HG03095 (cell line): ENCODE data around the gene ALAS1.

Experiments
- ATAC-seq: cut with Tn5 transposase; IDR thresholded peaks from one replicate; pipeline ENCODE4 v1.9.1; 2021; ENCODE audit warnings: moderate library complexity; ENCODE audit not compliant: unreplicated experiment

The ALAS1 gene

DNA sequence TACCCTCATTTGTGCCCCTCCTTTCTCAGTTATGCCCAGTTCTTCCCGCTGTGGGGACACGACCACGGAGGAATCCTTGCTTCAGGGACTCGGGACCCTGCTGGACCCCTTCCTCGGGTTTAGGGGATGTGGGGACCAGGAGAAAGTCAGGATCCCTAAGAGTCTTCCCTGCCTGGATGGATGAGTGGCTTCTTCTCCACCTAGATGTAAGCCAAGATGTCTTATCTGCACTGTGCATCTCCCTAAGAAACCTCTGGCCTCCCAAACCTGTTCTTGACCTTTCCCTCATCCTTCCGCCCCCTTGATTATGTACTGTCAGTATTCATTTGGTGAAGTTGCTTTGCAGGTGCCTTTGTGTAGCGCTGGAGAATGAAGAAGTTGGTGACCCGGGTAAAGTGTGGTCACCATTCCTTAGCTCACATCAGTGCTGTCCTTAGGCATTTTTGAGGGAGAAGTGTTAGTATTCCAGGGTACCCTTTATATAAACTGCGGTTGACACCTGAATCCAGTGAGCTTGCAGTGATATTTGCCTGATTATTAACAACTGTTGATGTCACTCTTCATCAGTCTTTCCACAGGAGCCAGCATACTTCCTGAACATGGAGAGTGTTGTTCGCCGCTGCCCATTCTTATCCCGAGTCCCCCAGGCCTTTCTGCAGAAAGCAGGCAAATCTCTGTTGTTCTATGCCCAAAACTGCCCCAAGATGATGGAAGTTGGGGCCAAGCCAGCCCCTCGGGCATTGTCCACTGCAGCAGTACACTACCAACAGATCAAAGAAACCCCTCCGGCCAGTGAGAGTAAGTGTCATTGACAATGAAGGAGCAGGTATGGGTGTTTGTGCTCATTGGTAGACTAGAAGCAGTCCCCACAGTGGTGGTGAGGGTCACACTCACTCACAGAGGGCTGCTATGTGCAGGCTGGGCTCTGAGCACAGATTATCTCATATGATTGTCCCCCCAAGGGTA lies 966 bp downstream of the ALAS1 start:
- ATAC-seq, result no peak

DNA sequence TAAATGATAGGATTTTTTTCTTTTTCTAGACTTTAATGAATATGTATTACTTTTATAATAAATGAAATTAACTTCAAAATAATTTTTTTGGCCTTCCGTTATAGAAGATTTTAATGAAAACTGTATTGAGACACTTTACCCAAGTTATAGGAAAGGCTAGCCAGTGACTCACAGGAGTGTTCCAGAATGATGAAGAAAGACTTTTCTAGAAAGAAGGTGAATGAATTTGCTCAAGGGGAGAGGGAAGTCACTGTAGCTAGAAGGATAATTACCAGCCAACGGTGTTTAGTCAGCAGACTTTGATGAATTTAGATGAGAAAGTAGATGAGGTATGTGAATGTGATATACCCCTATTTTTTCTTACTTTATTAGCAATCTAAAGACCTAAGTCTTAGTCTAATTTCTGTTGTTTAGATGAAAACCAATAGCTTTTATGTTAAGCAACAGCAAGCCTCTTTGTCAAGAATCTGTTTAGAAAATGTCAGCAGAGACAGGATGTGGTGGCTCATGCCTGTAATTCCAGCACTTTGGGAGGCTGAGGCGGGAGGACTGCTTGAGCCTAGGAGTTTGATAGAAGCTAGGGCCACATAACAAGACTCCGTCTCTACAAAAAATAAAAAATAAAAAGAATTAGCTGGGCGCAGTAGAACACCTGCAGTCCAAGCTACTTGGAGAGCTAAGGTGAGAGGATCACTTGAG lies 3.2 kb downstream of the ALAS1 start:
- ATAC-seq, result no peak

DNA sequence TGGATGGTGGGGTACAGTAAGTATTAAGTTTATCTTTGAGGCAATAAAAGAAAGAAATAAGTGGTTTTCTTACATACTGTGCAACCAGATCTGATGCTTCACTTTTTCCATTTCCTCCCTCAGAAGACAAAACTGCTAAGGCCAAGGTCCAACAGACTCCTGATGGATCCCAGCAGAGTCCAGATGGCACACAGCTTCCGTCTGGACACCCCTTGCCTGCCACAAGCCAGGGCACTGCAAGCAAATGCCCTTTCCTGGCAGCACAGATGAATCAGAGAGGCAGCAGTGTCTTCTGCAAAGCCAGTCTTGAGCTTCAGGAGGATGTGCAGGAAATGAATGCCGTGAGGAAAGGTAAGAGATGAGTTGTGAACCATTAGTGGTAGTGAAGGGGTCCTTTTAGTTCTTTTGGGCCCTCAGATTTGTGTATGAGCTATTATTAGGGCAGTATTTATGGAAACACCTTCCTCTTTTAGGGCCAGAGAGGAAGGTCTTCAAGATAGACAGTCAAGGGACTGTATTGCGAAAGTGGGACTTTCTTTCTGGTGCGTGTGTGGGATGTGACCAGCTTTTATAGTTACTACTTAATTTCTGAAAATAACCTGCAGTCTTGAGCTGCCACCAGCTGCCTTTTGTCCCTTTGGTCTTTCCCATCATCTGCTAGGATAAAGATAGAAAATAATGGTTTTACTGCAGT lies 4.6 kb downstream of the ALAS1 start:
- ATAC-seq, result no peak

DNA sequence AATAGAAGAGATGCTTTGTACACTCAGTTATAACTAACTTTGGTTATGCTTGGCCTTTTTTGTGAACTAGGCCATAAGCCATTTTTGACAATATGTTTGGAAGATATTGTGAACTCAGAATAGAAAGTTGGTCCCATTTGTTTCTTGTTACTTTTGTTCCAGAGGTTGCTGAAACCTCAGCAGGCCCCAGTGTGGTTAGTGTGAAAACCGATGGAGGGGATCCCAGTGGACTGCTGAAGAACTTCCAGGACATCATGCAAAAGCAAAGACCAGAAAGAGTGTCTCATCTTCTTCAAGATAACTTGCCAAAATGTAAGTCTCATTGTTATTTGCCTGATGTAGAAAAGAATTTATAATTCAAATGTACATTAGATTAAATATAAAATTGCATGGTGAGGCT lies 5.7 kb downstream of the ALAS1 start:
- ATAC-seq, result no peak

DNA sequence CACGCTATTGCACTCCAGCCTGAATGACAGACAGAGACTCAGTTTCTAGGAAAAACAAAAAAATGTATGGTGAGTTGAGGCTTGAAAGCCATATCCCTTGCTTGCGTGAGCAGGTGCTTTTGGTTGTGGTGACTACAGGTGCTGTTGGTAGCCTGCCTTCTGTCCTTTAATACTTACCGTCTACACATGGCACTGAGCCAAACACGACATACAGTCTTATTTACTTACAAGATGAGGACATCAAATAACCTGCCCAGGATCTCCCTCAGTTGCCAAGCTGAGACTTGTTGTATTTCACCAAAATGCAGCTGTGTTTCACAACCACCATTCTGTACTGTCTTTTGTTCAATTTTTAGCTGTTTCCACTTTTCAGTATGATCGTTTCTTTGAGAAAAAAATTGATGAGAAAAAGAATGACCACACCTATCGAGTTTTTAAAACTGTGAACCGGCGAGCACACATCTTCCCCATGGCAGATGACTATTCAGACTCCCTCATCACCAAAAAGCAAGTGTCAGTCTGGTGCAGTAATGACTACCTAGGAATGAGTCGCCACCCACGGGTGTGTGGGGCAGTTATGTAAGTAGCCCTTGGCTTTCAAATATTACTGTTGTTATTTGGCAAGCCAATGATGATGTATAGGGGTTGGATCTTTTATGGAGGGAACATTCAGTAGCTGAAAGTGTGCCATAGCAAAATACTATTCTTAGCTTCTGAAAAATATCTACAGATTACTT lies 6.5 kb downstream of the ALAS1 start:
- ATAC-seq, result no peak

DNA sequence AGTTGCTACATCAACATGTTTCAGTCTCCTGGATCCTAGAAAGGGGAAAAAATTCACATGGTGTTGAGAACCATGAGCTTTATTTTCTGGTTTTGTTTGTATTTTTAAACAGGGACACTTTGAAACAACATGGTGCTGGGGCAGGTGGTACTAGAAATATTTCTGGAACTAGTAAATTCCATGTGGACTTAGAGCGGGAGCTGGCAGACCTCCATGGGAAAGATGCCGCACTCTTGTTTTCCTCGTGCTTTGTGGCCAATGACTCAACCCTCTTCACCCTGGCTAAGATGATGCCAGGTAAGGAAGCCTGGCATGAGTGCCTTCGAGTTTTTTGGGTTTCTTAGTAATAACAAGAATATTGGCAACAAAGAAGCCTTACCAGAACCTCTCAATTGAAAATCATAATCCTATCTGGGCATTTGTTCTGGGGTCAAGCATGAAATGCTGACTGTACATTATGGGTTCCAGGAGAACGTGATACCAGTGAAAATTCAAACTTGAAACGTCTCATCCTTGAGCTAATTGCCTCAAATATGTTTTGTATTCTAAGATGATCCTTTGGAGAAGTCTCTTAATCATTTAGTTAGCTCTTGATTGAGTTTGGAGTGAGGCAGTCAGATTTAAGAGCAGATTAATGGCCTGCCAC lies 7.9 kb downstream of the ALAS1 start:
- no peak for ATAC-seq

DNA sequence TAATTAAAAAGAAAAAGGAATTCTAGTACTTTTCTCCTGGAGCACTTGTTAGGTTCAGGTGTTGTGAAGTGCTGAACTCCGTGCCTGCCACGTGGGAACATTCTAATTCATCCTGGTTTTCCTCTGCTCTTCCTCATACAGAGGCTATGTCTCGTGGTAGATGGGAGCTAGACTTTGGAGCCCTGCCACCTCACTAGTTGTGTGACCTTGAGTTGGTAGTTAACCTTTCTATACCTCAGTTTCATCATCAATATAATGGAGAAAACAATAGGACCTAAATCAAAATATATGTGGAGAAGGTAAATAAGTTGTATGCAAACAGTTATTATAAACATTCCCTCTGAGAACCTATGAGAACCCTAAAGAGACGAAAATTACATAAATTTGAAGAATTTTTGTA lies 10.6 kb downstream of the ALAS1 start:
- no peak for ATAC-seq

DNA sequence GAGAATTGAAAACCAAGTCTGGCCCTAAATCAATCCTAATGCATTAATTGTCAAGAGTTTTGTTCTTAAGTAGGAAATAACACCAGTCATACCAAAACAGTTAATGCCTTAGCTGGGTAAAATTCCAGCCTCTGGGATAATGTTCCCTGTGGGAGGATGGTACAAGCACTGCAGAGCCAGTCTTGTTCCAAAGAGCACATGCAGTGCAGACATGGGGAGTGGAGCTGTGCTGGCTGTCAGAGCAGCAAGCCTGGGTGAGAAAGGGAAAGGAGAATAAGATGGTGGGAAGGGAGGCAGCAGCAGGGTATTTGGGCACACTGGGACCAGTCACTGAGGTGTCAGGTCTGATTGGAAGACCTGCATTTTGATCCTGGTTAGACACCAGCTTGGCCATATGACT lies 12.1 kb downstream of the ALAS1 start:
- no peak for ATAC-seq

DNA sequence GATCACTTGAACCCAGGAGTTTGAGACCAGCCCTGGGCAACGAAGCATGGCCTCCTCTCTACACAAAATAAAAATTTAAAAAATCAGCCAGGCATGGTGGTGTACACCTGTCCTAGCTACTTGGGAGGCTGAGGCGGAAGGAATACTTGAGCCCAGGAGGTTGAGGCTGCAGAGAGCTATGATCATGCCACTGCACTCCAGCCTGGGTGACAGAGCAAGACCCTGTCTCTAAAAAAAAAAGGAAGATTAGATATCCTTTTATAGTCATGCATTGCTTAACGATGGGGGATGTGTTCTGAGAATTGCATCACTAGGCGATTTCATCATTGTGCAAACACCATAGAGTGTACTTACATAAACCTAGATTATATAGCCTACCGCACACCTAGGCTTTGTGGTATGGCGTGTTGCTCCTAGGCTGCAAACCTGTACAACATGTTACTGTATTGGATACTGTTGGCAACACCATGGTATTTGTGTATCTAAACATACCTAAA lies 12.6 kb downstream of the ALAS1 start:
- no peak for ATAC-seq

DNA sequence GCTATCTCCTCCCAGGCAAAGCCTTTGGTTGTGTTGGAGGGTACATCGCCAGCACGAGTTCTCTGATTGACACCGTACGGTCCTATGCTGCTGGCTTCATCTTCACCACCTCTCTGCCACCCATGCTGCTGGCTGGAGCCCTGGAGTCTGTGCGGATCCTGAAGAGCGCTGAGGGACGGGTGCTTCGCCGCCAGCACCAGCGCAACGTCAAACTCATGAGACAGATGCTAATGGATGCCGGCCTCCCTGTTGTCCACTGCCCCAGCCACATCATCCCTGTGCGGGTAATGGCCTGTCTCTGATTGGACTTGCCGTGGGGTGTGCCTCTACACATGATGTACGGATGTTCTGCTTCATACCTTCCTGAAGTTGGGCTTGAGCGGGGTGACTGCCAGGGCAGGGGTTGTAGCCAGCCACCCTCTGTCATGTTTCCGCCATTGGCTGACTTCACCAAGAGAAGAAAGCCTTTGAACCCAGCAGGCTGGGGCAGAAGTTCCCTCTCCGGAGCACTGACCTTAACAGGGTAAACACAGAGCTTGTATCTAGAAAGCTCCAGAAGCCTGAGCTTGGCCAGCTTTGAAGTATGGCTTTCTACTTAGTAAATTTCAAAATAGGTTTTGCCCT lies 13.4 kb downstream of the ALAS1 start:
- no peak for ATAC-seq

DNA sequence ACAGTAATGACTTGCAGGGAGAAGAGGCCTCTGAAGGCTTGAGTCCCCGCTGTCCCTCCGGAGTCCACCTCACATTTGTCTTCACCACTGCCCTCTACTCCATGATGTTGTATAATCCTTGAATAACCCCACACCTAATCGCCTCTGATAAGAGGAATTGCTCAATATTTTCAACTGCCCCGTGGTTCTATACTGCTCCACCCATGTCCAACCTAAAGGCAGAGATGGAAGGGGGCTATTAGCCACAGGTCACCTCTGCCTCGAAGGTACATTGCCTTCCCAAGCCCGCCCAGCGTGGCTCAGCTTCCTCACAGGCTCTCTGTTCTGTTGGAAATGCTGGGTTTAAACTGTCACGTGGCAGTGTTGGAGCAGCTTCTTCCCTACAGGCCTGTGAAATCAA lies 15.0 kb downstream of the ALAS1 start:
- no peak for ATAC-seq

DNA sequence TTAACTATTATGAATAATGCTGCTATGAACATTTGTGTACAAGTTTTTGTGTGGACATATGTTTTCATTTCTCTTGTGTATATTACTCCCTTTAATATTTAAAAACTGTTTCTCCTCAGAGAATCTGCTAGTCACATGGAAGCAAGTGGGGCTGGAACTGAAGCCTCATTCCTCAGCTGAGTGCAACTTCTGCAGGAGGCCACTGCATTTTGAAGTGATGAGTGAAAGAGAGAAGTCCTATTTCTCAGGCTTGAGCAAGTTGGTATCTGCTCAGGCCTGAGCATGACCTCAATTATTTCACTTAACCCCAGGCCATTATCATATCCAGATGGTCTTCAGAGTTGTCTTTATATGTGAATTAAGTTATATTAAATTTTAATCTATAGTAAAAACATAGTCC lies 15.9 kb downstream of the ALAS1 start:
- ATAC-seq, result no peak

DNA sequence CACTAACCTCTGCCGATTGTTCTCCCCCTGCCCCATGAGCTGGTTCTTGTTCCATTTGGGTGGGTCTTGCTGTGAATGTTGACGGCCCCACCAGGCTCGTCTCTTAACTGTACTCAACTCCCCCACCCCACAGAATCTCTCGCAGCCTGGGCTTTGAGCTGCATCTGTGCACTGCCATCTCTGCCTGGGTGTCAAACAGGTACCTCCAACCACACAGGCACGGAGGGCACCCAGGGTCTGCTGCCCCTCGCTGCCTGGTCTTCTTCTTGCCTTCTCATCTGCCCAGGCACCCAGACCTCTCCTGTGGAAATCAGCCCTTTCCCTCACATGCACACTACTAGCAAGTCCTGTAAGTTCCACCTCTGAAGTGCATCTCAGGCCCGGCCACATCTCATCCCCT lies 17.4 kb downstream of the ALAS1 start:
- ATAC-seq, result no peak

DNA sequence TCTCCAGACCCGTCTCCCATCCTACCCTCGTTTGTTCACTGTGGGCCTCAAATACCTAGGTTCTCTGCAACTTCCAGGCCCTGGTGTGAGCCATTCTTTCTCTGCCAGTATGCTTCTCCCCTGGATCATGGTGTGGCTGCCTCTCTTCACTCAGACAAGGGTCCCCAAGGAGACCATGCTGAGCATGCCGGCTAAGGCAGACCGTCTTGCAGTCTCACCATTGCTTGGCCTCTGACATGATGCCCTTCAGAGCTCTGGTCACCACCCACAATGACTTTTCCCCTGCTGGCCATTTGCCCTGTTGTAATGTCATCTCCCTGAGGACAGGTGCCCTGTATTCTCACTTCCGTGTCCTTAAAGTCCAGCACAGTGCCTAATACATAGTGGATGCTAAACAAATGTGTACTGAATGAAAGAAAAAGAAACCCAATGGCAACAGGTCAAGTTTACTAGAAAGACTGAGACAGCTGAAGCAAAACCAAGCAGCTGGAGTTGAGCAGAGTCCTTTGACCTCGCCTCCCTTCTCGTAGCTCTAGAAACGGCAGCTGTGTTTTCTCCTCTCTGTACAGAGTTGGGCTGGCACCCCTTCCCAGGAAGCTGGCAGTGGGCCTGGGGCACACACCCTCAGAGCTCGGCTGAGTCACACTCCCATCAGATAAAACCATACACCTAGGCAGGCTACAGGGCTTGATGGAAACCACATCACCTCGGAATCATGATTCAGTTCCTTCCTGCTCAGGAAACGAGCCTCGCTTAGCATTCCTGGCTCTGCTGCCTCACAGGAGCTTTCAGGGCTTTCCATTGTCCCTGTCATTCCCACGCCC lies 18.8 kb downstream of the ALAS1 start:
- no peak for ATAC-seq

DNA sequence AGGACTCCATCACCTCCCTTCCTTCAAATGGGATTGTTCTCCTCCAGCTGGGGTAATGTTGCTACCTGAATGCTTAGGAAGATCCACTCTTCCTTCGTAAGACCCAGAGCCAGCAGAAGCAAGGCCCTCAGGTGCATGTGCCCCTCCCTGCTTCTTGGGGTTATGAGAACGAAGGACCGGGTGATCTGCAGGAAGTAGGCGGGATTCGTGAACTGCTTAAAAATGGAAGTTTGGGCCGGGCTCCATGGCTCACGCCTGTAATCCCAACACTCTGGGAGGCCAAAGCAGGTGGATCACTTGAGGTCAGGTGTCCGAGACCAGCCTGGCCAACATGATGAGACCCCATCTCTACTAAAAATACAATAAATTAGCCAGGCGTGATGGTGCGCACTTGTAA lies 19.4 kb downstream of the ALAS1 start:
- no peak for ATAC-seq

DNA sequence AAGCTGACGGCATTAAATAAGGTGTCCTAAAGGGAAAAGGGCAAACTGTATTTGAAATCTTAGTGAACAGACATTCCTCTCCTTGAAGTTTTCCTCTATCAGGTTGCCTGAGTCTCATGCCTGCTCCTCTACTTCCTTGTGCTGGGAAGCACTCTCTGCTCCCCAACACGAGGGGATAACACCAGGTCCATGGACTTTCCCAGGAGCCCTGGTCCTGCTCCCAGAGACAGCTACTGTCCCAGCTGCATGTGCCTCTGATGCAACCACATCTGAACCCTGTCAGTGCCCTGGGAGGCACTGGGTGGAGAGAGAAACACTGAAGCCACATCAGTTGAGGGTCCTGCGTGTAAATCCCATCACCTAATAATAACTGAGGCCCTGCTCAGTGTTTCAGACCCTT lies 20.1 kb downstream of the ALAS1 start:
- ATAC-seq, result no peak

DNA sequence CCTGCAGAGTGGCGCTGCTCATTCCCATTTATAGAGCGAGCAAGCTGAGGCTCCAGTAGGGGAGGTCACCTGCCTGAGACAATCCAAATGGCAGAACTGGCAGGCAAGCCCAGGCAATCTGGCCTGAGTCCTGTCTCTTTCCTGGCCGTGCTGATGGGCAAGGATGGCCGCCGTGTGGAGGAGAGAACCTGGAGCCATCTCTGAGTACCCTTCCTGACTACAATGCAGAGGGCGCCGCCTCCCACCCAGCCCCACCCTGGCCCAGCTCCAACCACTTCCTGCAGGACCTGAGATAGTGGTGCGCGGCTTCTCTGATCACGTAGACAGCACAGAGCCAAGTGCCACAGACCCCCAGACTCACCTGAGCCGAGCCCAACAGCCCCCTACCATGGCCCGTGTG lies 20.5 kb downstream of the ALAS1 start:
- ATAC-seq, result no peak

DNA sequence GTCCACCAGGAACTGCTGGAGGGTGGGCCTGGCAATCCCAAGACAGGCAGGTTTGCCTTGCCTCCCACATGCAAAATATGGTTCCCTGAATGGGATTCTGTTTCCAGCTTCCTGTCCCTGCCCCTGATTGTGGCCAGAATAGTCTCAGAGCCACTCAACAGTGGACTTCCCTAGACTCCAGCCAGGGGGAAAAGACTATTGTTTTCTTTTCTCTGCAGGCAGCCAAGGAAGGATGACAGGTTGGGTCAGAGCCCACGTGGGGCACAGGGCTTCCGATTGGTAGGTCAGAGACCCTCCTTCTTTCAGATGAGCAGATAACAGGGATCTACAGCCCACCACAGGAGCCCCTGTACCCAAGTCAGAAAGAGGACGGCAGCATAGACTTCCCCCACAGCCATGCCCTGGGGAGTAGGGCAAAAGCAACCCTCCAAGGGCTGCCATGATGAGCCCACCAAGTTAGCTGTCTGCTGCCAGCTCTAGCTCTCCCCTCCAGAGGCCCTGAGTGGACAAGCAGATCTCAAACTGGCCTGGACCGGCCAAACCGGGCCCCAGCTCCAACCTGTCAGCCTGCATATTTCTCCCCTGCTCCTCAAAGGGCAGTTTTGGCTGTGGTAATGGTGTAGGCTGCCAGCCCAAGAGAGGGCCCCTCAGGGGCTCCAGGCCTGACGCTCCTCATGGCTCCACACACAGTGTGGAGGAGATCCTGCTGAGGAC lies 21.1 kb downstream of the ALAS1 start:
- no peak for ATAC-seq
